GM12875 (cell line): Measurements from ENCODE around the gene WASHC3.
"Not testable (repeated sequence)": the region's sequence is repeated elsewhere in the genome, so short reads cannot be mapped to it uniquely, and the experiment has no call there.

Source experiments
- H3K4me3 ChIP-seq: one replicate; pipeline ENCODE4 v1.5.1; 2011; ENCODE audit warnings: low read depth, low read length, control low read depth
- CTCF ChIP-seq: IDR thresholded peaks from 2 replicates; pipeline ENCODE4 v1.5.1; 2011; ENCODE audit warnings: low read depth, mild to moderate bottlenecking, control low read depth, inconsistent platforms, low read length, moderate library complexity, borderline replicate concordance; ENCODE audit not compliant: insufficient read depth

The WASHC3 gene

GRCh38 chr12:102093319-102093718 lies 31.5 kb upstream of the WASHC3 start:
- no peak overlapping the region for H3K4me3 ChIP-seq
- no peak for TF ChIP-seq CTCF

- not testable (repeated sequence) for H3K4me3 ChIP-seq
Measured at GRCh38 chr12:102089228-102089835, 27.5 kb upstream of the WASHC3 start.

- TF ChIP-seq CTCF: no peak
Measured at GRCh38 chr12:102080842-102081241, 19.1 kb upstream of the WASHC3 start.

GRCh38 chr12:102072092-102072491 lies 10.3 kb upstream of the WASHC3 start:
- not testable (repeated sequence) for H3K4me3 ChIP-seq

More at GRCh38 chr12:102080842-102081241, 19.1 kb upstream of the WASHC3 start:
- H3K4me3 ChIP-seq: no peak overlapping the region

GRCh38 chr12:102069707-102070106 lies 7.9 kb upstream of the WASHC3 start:
- no peak for TF ChIP-seq CTCF
- no peak overlapping the region for H3K4me3 ChIP-seq

GRCh38 chr12:102067574-102068258 lies 5.9 kb upstream of the WASHC3 start:
- no peak for TF ChIP-seq CTCF
- no peak overlapping the region for H3K4me3 ChIP-seq

- H3K4me3 ChIP-seq: no peak overlapping the region
- TF ChIP-seq CTCF: no peak
Measured at GRCh38 chr12:102064476-102064875, 2.7 kb upstream of the WASHC3 start.

- TF ChIP-seq CTCF: no peak
- H3K4me3 ChIP-seq: no peak overlapping the region
Measured at GRCh38 chr12:102063069-102063468, 1.3 kb upstream of the WASHC3 start.
